Measurements from ENCODE around the gene ADA. TPM values are rescaled to one million over a fixed set of nuclear protein-coding genes. Genes with fewer than 3 reads are reported as not detected.
A peak's percentile ranks its signal among the peaks of the same experiment; 100 is the strongest.

ADA gene
- total RNA-seq, 4 donors from 2014 or later: 11.1 to 14.9 (median 12.4) TPM

GRCh38 chr20:44581515-44581914 lies 70.0 kb downstream of the ADA start:
- peaks cover 0 to 60% (median 12%) of the 10 kb centered on the region in 4 donors for H3K4me1 ChIP-seq
- 87 to 89% methylated on average over 1 of the region's 1 CpG for WGBS, 2 donors
- no peaks in the 10 kb centered on the region for H3K9me3 ChIP-seq
- no peaks in the 10 kb centered on the region for H3K36me3 ChIP-seq
- H3K4me3 ChIP-seq: no peak overlapping the region
- DNase-seq (ENCODE audit: low spot score in 2 of 2): no peak
- TF ChIP-seq POLR2A (IDR thresholded peaks at IDR 0.05): no peak
- TF ChIP-seq EP300 (IDR thresholded peaks at IDR 0.05): no peak
- TF ChIP-seq, protein P1, sequence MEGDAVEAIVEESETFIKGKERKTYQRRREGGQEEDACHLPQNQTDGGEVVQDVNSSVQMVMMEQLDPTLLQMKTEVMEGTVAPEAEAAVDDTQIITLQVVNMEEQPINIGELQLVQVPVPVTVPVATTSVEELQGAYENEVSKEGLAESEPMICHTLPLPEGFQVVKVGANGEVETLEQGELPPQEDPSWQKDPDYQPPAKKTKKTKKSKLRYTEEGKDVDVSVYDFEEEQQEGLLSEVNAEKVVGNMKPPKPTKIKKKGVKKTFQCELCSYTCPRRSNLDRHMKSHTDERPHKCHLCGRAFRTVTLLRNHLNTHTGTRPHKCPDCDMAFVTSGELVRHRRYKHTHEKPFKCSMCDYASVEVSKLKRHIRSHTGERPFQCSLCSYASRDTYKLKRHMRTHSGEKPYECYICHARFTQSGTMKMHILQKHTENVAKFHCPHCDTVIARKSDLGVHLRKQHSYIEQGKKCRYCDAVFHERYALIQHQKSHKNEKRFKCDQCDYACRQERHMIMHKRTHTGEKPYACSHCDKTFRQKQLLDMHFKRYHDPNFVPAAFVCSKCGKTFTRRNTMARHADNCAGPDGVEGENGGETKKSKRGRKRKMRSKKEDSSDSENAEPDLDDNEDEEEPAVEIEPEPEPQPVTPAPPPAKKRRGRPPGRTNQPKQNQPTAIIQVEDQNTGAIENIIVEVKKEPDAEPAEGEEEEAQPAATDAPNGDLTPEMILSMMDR (IDR thresholded peaks at IDR 0.05): no peak
- no peaks in the 10 kb centered on the region for H3K27me3 ChIP-seq
- H3K27ac ChIP-seq: peak overlapping the region in 3 of 4 donors; percentile 67 to 77 (median 76)

GRCh38 chr20:44580581-44581268 lies 70.8 kb downstream of the ADA start:
- H3K4me1 ChIP-seq: peaks cover 0 to 63% (median 12%) of the 10 kb centered on the region in 4 donors
- no peak overlapping the region for H3K4me3 ChIP-seq
- WGBS, 2 donors: 88 to 89% methylated on average over 9 of the region's 9 CpGs
- H3K27me3 ChIP-seq: no peaks in the 10 kb centered on the region
- DNase-seq (ENCODE audit: low spot score in 2 of 2): no peak
- H3K9me3 ChIP-seq: no peaks in the 10 kb centered on the region
- H3K27ac ChIP-seq: peak overlapping the region in 3 of 4 donors; percentile 67 to 77 (median 76)
- no peaks in the 10 kb centered on the region for H3K36me3 ChIP-seq
- no peak for TF ChIP-seq POLR2A (IDR thresholded peaks at IDR 0.05)
- TF ChIP-seq, protein P1 (IDR thresholded peaks at IDR 0.05): no peak
- TF ChIP-seq EP300 (IDR thresholded peaks at IDR 0.05): no peak

DNA sequence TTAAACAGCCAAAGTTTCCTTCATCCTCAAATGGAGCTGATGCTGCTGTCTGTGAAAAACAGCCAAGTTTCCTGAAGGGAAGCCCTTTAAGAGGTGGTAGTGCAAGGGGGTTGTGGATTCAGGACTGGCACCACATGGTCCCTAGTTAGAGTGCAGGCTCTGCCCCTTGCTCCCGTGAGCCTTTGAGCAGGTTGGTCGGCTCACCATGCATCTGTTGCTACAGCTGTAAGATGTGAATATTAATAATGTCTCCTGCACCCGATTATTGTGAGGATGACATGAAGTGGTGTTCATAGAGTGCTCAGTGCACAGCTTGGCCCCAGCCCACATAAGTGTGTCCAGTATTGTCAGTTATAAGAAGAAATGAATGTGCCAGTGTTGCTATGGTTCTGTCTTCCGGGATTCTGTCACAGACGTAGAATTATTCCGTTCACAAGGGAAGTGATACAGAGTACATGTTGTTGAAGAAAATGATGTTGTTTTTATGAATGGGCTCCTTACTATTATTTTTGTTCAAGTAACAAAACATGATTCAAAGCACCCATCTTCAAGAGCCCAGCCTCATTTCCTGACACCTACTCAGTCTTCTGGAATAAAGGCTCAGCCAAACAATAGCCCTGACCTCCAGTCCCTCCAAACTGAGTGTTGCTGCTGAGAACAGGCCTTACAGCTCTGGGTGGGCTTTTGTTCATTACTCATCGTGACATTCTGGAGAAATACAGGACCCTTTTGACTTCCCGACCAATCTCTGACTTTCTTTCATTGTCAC lies 72.0 kb downstream of the ADA start:
- 28 to 30% methylated on average over 8 of the region's 8 CpGs for WGBS, 2 donors
- no peak for TF ChIP-seq POLR2A (IDR thresholded peaks at IDR 0.05)
- no peak for TF ChIP-seq EP300 (IDR thresholded peaks at IDR 0.05)
- TF ChIP-seq, protein P1 (IDR thresholded peaks at IDR 0.05): no peak
- peak overlapping the region in 3 of 4 donors; percentile 67 to 77 (median 76) for H3K27ac ChIP-seq
- H3K9me3 ChIP-seq: no peaks in the 10 kb centered on the region
- no peak for DNase-seq (ENCODE audit: low spot score in 2 of 2)
- no peaks in the 10 kb centered on the region for H3K27me3 ChIP-seq
- no peak overlapping the region for H3K4me3 ChIP-seq
- H3K36me3 ChIP-seq: no peaks in the 10 kb centered on the region
- peaks cover 0 to 58% (median 12%) of the 10 kb centered on the region in 4 donors for H3K4me1 ChIP-seq

DNA sequence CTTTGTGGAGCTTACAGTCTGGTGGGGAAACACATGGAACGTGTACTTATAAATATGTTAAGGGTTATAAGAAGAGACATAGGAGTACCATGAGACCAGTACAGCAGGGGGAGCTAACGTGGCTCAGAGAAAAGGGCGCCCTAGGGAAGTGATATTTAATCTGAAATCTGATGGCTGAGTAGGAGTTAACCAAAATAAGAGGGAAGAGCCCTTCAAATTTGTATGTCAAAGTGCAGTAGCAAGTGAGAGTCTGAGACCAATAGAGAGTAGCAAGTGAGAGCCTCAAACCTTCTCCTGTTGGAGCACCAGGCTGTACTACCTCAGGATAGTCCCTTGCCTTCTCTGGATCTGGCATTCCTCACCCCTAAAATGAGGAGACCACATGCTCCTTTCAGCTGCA lies 75.2 kb downstream of the ADA start:
- Histone ChIP-seq H3K4me3 (no peak overlapping the region), H3K9me3 (no peaks in the 10 kb centered on the region), H3K4me1 (peaks cover 0 to 64% (median 13%) of the 10 kb centered on the region in 4 donors), H3K27me3 (no peaks in the 10 kb centered on the region), H3K36me3 (no peaks in the 10 kb centered on the region), H3K27ac (peak overlapping the region in 3 of 4 donors; percentile 6 to 37 (median 28))
- no peak for DNase-seq (ENCODE audit: low spot score in 2 of 2)
- WGBS, 2 donors: 51 to 64% methylated on average over 3 of the region's 3 CpGs
- TF ChIP-seq, protein P1 (IDR thresholded peaks at IDR 0.05): no peak
- TF ChIP-seq EP300 (IDR thresholded peaks at IDR 0.05): no peak

- DNase-seq (ENCODE audit: low spot score in 2 of 2): no peak
- Histone ChIP-seq H3K27me3 (no peaks in the 10 kb centered on the region), H3K4me3 (no peak overlapping the region), H3K27ac (peak overlapping the region in 1 of 4 donors; percentile 81), H3K9me3 (no peaks in the 10 kb centered on the region), H3K4me1 (peaks cover 0 to 45% (median 11%) of the 10 kb centered on the region in 4 donors), H3K36me3 (no peaks in the 10 kb centered on the region)
- 96 to 97% methylated on average over 4 of the region's 4 CpGs for WGBS, 2 donors
- TF ChIP-seq, protein P1 (IDR thresholded peaks at IDR 0.05): no peak
- no peak for TF ChIP-seq POLR2A (IDR thresholded peaks at IDR 0.05)
- TF ChIP-seq EP300 (IDR thresholded peaks at IDR 0.05): no peak
Observed at GRCh38 chr20:44574372-44574771, 77.1 kb downstream of the ADA start.

Measured in tibial nerve (tissue), 4 donors.